Loucy (cell line): Measurements from ENCODE around the gene ATG13.

Experiments used
- H2AFZ ChIP-seq: fragments of 200-600 bp; sonication (generic); 2 replicates; pipeline ENCODE4 v1.6.0; 2016; ENCODE audit warnings: antibody characterized with exemption, mild to moderate bottlenecking, low read length, moderate library complexity
- H3F3A ChIP-seq: fragments of 200-600 bp; 2 replicates; pipeline ENCODE4 v1.6.0; 2016; ENCODE audit warnings: antibody characterized with exemption, low read depth, mild to moderate bottlenecking
- H3K27me3 ChIP-seq: fragments of 200-600 bp; sonication (generic); 2 replicates; pipeline ENCODE4 v1.6.1; 2014; ENCODE audit warnings: low read length, mild to moderate bottlenecking; ENCODE audit not compliant: insufficient read depth, poor library complexity, severe bottlenecking
- H3K36me3 ChIP-seq: fragments of 200-600 bp; sonication (generic); 2 replicates; pipeline ENCODE4 v1.6.1; 2016; ENCODE audit warnings: low read length; ENCODE audit not compliant: insufficient read depth
- H3K4me1 ChIP-seq: fragments of 200-600 bp; sonication (generic); 2 replicates; pipeline ENCODE4 v1.5.1; 2014; ENCODE audit warnings: low read length, mild to moderate bottlenecking; ENCODE audit not compliant: insufficient read depth, poor library complexity, severe bottlenecking
- H3K4me2 ChIP-seq: fragments of 200-600 bp; sonication (generic); 2 replicates; pipeline ENCODE4 v1.6.0; 2014; ENCODE audit warnings: antibody characterized with exemption, low read length, low read depth, mild to moderate bottlenecking; ENCODE audit not compliant: poor library complexity, severe bottlenecking
- H3K4me3 ChIP-seq: fragments of 200-600 bp; sonication (generic); 2 replicates; pipeline ENCODE4 v1.5.1; 2014; ENCODE audit warnings: low read length, mild to moderate bottlenecking, mixed read lengths; ENCODE audit not compliant: poor library complexity, severe bottlenecking
- H3K79me2 ChIP-seq: fragments of 200-600 bp; sonication (generic); 2 replicates; pipeline ENCODE4 v1.6.1; 2014; ENCODE audit warnings: low read length; ENCODE audit not compliant: insufficient read depth
- H3K9ac ChIP-seq: fragments of 200-600 bp; sonication (generic); 2 replicates; pipeline ENCODE4 v1.6.0; 2014; ENCODE audit warnings: mild to moderate bottlenecking, low read depth, low read length, moderate library complexity; ENCODE audit not compliant: poor library complexity, severe bottlenecking
- H3K9me2 ChIP-seq: fragments of 200-600 bp; sonication (generic); replicated peaks from 2 replicates; pipeline ENCODE4 v1.6.1; 2016; ENCODE audit warnings: low read depth, low read length, mixed read lengths
- H3K9me3 ChIP-seq: fragments of 200-600 bp; sonication (generic); 2 replicates; pipeline ENCODE4 v1.6.1; 2014; ENCODE audit warnings: mild to moderate bottlenecking, antibody characterized with exemption, low read length, low read depth; ENCODE audit not compliant: insufficient read depth
- H4K20me1 ChIP-seq: fragments of 200-600 bp; sonication (generic); 2 replicates; pipeline ENCODE4 v1.6.0; 2014; ENCODE audit warnings: antibody characterized with exemption, low read length, mild to moderate bottlenecking; ENCODE audit not compliant: insufficient read depth, poor library complexity, severe bottlenecking
- EZH2phosphoT487 ChIP-seq: fragments of 200-600 bp; IDR thresholded peaks from 2 replicates; pipeline ENCODE4 v1.6.1; 2018; ENCODE audit warnings: antibody characterized with exemption, mild to moderate bottlenecking, moderate library complexity, borderline replicate concordance
- TF ChIP-seq, protein P1 (sequence below): fragments of 200-600 bp; sonication (generic); conservative IDR thresholded peaks from 2 replicates; pipeline ENCODE4 v1.5.1; 2014; ENCODE audit warnings: mild to moderate bottlenecking, antibody characterized with exemption, low read length

The ATG13 gene

DNA sequence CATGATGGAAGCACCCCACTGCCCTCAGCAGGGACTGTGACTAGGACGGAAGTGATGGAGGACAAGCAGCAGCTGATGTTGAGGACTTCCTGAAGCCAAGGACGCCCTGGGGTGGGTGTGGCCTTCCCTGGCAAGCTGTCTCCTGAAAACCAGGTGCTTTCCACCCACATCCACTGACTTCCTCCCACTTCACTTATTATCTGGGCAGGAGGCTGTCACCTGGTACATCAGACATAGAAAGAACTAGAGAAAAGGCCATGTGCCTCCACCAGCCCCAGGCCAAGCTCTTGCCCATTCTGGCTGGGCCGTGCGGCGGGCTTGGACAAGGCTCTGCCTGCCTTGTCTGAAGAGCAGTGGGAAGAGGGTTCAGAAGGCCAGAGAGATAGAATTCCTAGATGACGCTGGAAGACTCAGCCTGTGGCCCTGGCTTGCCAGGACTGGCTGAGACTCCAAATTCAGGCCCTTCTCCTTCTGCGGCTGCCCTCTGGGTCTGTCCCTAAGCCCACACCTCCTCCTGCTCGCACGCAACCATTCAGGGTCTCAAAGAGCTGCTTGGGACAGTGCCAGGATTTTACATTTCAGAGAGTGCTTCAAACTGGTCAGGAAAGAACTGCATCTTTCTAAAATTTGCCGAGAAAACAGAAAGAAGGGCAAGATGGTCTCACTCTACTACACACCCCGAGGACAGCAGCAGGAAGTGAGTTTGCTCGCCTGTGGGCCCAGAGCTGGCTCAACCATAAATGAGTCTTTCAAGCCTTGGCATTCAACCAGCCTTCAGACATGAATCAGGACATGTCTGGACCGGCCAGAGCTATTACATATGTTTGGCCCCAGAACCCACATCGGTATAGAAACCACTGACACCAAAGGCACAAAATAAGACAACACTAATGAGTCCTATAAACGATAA, 69.8 kb downstream of the ATG13 start:
- Histone ChIP-seq H3K4me3 (no peak overlapping the region), H3K36me3 (peaks cover 13% of the 10 kb centered on the region; the same call in 1 of the 2 replicates), H4K20me1 (no peaks in the 10 kb centered on the region), H3K9me2 (no peaks in the 10 kb centered on the region), H3K4me2 (no peak overlapping the region), H3F3A (no peaks in the 10 kb centered on the region), H3K79me2 (no peaks in the 10 kb centered on the region), H3K9ac (no peak overlapping the region), H3K4me1 (peaks cover 9% of the 10 kb centered on the region), H3K9me3 (no peaks in the 10 kb centered on the region), H3K27me3 (no peaks in the 10 kb centered on the region), H2AFZ (no peak overlapping the region)
- no peak for TF ChIP-seq EZH2phosphoT487
- TF ChIP-seq, protein P1, sequence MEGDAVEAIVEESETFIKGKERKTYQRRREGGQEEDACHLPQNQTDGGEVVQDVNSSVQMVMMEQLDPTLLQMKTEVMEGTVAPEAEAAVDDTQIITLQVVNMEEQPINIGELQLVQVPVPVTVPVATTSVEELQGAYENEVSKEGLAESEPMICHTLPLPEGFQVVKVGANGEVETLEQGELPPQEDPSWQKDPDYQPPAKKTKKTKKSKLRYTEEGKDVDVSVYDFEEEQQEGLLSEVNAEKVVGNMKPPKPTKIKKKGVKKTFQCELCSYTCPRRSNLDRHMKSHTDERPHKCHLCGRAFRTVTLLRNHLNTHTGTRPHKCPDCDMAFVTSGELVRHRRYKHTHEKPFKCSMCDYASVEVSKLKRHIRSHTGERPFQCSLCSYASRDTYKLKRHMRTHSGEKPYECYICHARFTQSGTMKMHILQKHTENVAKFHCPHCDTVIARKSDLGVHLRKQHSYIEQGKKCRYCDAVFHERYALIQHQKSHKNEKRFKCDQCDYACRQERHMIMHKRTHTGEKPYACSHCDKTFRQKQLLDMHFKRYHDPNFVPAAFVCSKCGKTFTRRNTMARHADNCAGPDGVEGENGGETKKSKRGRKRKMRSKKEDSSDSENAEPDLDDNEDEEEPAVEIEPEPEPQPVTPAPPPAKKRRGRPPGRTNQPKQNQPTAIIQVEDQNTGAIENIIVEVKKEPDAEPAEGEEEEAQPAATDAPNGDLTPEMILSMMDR = no peak

DNA sequence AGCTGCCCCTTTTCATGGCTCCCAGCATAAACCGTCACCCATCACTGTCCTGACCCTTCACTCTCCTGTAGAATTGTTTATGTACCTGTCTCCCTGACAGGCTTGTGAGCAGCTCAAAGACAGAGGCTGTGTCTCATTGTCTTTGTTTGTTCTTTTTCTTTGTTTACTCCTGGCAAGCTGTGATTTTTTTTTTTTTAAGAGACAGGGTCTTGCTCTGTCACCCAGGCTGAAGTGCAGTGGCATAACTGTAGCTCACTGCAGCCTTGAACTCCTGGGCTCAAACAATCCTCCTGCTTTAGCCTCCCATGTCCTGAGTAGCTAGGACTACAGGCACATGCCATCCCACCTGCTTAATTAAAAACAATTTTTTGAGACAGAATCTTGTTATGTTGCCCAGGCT, 73.3 kb downstream of the ATG13 start:
- Histone ChIP-seq H3K36me3 (peaks cover 15% of the 10 kb centered on the region; the same call in 1 of the 2 replicates), H3K9ac (no peak overlapping the region), H3K4me1 (peaks cover 15% of the 10 kb centered on the region), H3F3A (no peaks in the 10 kb centered on the region), H3K79me2 (peaks cover under 1% of the 10 kb centered on the region; the same call in 1 of the 2 replicates), H3K27me3 (no peaks in the 10 kb centered on the region), H3K9me2 (no peaks in the 10 kb centered on the region), H4K20me1 (no peaks in the 10 kb centered on the region), H3K9me3 (no peaks in the 10 kb centered on the region), H3K4me2 (no peak overlapping the region), H3K4me3 (no peak overlapping the region), H2AFZ (no peak overlapping the region)
- TF ChIP-seq, protein P1 = no peak
- no peak for TF ChIP-seq EZH2phosphoT487

DNA sequence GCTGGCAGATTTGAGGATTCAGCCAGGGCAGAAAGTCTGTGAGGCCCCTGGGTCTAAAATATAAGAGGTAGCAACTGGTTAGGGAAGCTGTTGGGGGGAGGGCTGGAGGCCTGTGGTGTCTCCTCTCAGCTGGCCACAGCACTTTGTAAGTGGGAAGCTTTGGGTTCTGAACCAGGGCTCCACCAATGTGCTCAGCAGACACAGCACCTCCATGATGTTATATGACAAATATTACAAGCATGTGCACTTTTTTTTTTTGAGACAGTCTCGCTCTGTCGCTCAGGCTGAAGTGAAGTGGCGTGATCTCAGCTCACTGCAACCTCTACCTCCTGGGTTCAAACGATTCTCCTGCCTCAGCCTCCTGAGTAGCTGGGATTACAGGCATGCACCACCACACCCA, 75.1 kb downstream of the ATG13 start:
- Histone ChIP-seq H3K9ac (no peak overlapping the region), H3K9me3 (no peaks in the 10 kb centered on the region), H3K4me1 (peaks cover 19% of the 10 kb centered on the region), H3K9me2 (no peaks in the 10 kb centered on the region), H3K4me2 (no peak overlapping the region), H3F3A (no peaks in the 10 kb centered on the region), H3K27me3 (no peaks in the 10 kb centered on the region), H3K79me2 (peaks cover 12% of the 10 kb centered on the region; the same call in 1 of the 2 replicates), H2AFZ (no peak overlapping the region), H3K4me3 (no peak overlapping the region), H3K36me3 (peaks cover 15% of the 10 kb centered on the region; the same call in 1 of the 2 replicates), H4K20me1 (no peaks in the 10 kb centered on the region)
- no peak for TF ChIP-seq EZH2phosphoT487
- TF ChIP-seq, protein P1 = no peak
